ENCODE measurements around the gene EPC2. TPM values are rescaled to one million over a fixed set of nuclear protein-coding genes. Genes with fewer than 3 reads are reported as not detected.

Gene EPC2
- total and polyA plus RNA-seq, 10 of the 15 experiments (the other 5 are each of a cell fraction or from before 2014, with no cell fraction given) = 2.0 to 16.5 (median 10.8) TPM

DNA sequence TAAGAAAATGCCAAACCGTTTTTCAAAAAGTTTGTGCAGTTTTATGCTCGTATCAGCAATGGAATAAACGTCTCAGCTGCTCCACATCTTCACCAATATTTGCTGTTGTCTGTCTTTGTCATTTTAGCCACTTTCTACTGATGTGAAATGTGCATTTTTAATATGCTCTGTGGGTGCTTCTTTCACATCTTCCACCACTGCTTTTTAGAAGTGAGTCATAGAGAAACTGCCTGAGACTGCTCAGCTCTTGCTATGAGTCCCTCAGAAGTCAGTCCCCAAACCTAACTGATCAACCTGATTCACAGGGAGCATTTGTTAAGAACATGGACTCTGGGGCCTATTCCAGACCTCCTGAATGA is 41.0 kb upstream of the EPC2 start (continued):
- TF ChIP-seq, protein P1, sequence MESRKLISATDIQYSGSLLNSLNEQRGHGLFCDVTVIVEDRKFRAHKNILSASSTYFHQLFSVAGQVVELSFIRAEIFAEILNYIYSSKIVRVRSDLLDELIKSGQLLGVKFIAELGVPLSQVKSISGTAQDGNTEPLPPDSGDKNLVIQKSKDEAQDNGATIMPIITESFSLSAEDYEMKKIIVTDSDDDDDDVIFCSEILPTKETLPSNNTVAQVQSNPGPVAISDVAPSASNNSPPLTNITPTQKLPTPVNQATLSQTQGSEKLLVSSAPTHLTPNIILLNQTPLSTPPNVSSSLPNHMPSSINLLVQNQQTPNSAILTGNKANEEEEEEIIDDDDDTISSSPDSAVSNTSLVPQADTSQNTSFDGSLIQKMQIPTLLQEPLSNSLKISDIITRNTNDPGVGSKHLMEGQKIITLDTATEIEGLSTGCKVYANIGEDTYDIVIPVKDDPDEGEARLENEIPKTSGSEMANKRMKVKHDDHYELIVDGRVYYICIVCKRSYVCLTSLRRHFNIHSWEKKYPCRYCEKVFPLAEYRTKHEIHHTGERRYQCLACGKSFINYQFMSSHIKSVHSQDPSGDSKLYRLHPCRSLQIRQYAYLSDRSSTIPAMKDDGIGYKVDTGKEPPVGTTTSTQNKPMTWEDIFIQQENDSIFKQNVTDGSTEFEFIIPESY (IDR thresholded peaks at IDR 0.05) = no peak
- peak; percentile 83 for TF ChIP-seq CREM (IDR thresholded peaks at IDR 0.05; ENCODE audit: low read depth)
- TF ChIP-seq, protein P2, sequence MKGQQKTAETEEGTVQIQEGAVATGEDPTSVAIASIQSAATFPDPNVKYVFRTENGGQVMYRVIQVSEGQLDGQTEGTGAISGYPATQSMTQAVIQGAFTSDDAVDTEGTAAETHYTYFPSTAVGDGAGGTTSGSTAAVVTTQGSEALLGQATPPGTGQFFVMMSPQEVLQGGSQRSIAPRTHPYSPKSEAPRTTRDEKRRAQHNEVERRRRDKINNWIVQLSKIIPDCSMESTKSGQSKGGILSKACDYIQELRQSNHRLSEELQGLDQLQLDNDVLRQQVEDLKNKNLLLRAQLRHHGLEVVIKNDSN (IDR thresholded peaks at IDR 0.05; ENCODE audit: borderline replicate concordance, extremely low read length, insufficient read depth, low read depth, low read length) = no peak
- TF ChIP-seq, protein P3, sequence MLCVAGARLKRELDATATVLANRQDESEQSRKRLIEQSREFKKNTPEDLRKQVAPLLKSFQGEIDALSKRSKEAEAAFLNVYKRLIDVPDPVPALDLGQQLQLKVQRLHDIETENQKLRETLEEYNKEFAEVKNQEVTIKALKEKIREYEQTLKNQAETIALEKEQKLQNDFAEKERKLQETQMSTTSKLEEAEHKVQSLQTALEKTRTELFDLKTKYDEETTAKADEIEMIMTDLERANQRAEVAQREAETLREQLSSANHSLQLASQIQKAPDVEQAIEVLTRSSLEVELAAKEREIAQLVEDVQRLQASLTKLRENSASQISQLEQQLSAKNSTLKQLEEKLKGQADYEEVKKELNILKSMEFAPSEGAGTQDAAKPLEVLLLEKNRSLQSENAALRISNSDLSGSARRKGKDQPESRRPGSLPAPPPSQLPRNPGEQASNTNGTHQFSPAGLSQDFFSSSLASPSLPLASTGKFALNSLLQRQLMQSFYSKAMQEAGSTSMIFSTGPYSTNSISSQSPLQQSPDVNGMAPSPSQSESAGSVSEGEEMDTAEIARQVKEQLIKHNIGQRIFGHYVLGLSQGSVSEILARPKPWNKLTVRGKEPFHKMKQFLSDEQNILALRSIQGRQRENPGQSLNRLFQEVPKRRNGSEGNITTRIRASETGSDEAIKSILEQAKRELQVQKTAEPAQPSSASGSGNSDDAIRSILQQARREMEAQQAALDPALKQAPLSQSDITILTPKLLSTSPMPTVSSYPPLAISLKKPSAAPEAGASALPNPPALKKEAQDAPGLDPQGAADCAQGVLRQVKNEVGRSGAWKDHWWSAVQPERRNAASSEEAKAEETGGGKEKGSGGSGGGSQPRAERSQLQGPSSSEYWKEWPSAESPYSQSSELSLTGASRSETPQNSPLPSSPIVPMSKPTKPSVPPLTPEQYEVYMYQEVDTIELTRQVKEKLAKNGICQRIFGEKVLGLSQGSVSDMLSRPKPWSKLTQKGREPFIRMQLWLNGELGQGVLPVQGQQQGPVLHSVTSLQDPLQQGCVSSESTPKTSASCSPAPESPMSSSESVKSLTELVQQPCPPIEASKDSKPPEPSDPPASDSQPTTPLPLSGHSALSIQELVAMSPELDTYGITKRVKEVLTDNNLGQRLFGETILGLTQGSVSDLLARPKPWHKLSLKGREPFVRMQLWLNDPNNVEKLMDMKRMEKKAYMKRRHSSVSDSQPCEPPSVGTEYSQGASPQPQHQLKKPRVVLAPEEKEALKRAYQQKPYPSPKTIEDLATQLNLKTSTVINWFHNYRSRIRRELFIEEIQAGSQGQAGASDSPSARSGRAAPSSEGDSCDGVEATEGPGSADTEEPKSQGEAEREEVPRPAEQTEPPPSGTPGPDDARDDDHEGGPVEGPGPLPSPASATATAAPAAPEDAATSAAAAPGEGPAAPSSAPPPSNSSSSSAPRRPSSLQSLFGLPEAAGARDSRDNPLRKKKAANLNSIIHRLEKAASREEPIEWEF (IDR thresholded peaks at IDR 0.05; ENCODE audit: insufficient replicate concordance, low read depth, low read length) = no peak
- 0 out of 2 replicates have a peak, but pooled peaks have one; percentile 30 for TF ChIP-seq CBFB (IDR thresholded peaks at IDR 0.05; ENCODE audit: low read depth)
- TF ChIP-seq, protein P4, sequence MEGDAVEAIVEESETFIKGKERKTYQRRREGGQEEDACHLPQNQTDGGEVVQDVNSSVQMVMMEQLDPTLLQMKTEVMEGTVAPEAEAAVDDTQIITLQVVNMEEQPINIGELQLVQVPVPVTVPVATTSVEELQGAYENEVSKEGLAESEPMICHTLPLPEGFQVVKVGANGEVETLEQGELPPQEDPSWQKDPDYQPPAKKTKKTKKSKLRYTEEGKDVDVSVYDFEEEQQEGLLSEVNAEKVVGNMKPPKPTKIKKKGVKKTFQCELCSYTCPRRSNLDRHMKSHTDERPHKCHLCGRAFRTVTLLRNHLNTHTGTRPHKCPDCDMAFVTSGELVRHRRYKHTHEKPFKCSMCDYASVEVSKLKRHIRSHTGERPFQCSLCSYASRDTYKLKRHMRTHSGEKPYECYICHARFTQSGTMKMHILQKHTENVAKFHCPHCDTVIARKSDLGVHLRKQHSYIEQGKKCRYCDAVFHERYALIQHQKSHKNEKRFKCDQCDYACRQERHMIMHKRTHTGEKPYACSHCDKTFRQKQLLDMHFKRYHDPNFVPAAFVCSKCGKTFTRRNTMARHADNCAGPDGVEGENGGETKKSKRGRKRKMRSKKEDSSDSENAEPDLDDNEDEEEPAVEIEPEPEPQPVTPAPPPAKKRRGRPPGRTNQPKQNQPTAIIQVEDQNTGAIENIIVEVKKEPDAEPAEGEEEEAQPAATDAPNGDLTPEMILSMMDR (IDR thresholded peaks at IDR 0.05 in 2 of 3, conservative IDR thresholded peaks at IDR 0.05 in 1 of 3; ENCODE audit: control insufficient read depth in 2 of 3, extremely low read depth in 1 of 3, insufficient read depth in 1 of 3, low read depth in 3 of 3, low read length in 3 of 3) = no peak
- TF ChIP-seq POLR2AphosphoS5 (IDR thresholded peaks at IDR 0.05; ENCODE audit: low read length) = no peak
- TF ChIP-seq, protein P5, sequence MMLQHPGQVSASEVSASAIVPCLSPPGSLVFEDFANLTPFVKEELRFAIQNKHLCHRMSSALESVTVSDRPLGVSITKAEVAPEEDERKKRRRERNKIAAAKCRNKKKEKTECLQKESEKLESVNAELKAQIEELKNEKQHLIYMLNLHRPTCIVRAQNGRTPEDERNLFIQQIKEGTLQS (IDR thresholded peaks at IDR 0.05; ENCODE audit: borderline replicate concordance, extremely low read depth, low read depth, low read length) = no peak
- peak; percentile 86 for TF ChIP-seq TCF7 (IDR thresholded peaks at IDR 0.05; ENCODE audit: borderline replicate concordance)
- no peak for TF ChIP-seq SMAD1 (IDR thresholded peaks at IDR 0.05; ENCODE audit: low read depth, partially characterized antibody)
- TF ChIP-seq SMC3 (IDR thresholded peaks at IDR 0.05; ENCODE audit: borderline replicate concordance, low read length) = no peak
- no peak for TF ChIP-seq MYC (IDR thresholded peaks at IDR 0.05; ENCODE audit: insufficient read depth, insufficient read length, insufficient replicate concordance, low read length, severe bottlenecking)
- no peak for TF ChIP-seq NR2C1 (IDR thresholded peaks at IDR 0.05)
- TF ChIP-seq DPF2 (IDR thresholded peaks at IDR 0.05) = peak; percentile 81; the same call in 1 of the 2 replicates
- TF ChIP-seq EGR1 (IDR thresholded peaks at IDR 0.05; ENCODE audit: borderline replicate concordance in 1 of 2, low read depth in 2 of 2, low read length in 2 of 2) = no peak
- no peak for TF ChIP-seq NFYA (IDR thresholded peaks at IDR 0.05; ENCODE audit: borderline replicate concordance, low read depth, low read length)
- TF ChIP-seq ZNF622 (IDR thresholded peaks at IDR 0.05) = no peak
- TF ChIP-seq YY1 (IDR thresholded peaks at IDR 0.05; ENCODE audit: low read depth, low read length) = 0 out of 2 replicates have a peak, but pooled peaks have one; percentile 39
- no peak for TF ChIP-seq SPI1 (IDR thresholded peaks at IDR 0.05; ENCODE audit: borderline replicate concordance, insufficient read depth, low read depth, low read length)
